ENCODE results near the gene SNX11.

The SNX11 gene

GRCh38 chr17:48162946-48163506, 55.5 kb downstream of the SNX11 start:
- H3K36me3 Mint-ChIP-seq (ENCODE audit: low read depth), result no peaks in the 10 kb centered on the region
- no peak overlapping the region for H3K4me3 Mint-ChIP-seq
- H3K9me3 Mint-ChIP-seq, result no peaks in the 10 kb centered on the region
- H3K4me1 Mint-ChIP-seq, result peaks cover 57% of the 10 kb centered on the region
- DNase-seq, result peak; percentile 44
- TF ChIP-seq CTCF (IDR thresholded peaks at IDR 0.05), result no peak
- H3K27me3 Mint-ChIP-seq (ENCODE audit: low read depth, poor library complexity), result peaks cover 4% of the 10 kb centered on the region
- peak overlapping the region; percentile 82 for H3K27ac Mint-ChIP-seq

GRCh38 chr17:48163809-48164208, 56.2 kb downstream of the SNX11 start:
- Mint-ChIP-seq H3K27ac (no peak overlapping the region), H3K4me3 (no peak overlapping the region), H3K9me3 (no peaks in the 10 kb centered on the region), H3K4me1 (peaks cover 58% of the 10 kb centered on the region), H3K36me3 (ENCODE audit: low read depth) (no peaks in the 10 kb centered on the region), H3K27me3 (ENCODE audit: low read depth, poor library complexity) (peaks cover 4% of the 10 kb centered on the region)
- no peak for TF ChIP-seq CTCF (IDR thresholded peaks at IDR 0.05)
- DNase-seq, result no peak

- DNase-seq, result no peak
- peaks cover 15% of the 10 kb centered on the region for H3K4me1 Mint-ChIP-seq
- no peak overlapping the region for H3K4me3 Mint-ChIP-seq
- H3K27me3 Mint-ChIP-seq (ENCODE audit: low read depth, poor library complexity), result peaks cover 12% of the 10 kb centered on the region
- no peak for TF ChIP-seq CTCF (IDR thresholded peaks at IDR 0.05)
- no peaks in the 10 kb centered on the region for H3K36me3 Mint-ChIP-seq (ENCODE audit: low read depth)
- no peak overlapping the region for H3K27ac Mint-ChIP-seq
- no peaks in the 10 kb centered on the region for H3K9me3 Mint-ChIP-seq
Observed at GRCh38 chr17:48169926-48170325, 62.4 kb downstream of the SNX11 start.
